ENCODE results near the gene ALDH16A1.

ALDH16A1 gene

DNA sequence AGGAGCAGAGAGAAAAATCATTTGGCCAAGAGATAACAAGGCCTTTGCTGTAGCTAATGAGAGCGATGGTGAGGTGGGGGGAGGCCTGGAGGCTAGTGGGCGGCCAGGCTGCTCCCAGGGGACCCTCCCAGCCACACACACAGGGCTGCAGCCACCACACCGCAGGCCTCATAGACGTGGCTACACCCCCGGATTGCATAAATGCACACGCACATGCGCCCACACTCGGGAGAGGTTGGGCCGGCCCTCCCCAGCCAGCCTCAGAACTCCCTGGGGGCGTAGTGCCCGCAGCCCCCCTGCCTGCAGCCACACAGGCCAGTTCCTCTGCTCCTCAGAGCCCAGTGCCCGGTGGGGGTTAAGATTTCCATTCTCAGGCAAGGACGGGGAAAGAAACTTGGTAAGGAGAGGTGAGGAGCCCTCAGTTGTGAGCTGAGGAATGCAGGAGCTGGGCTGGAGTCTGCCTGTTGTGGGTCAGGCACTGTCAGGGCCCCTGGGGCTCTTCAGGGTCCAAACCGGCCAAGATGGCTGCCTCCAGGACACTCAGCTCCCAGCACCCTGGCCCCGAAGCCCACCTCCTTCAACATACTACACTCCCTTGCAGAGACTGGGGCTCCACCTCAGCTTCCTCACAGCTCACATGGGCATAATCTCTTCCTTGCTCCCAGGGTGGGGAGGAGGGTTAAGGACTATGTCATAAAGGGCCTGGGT lies 37.8 kb upstream of the ALDH16A1 start:
- Histone ChIP-seq H3K27me3 (ENCODE audit: control insufficient read depth in 1 of 2, insufficient read depth in 2 of 2, low read length in 2 of 2) (peaks cover 23 to 42% of the 10 kb centered on the region in 2 donors), H3K27ac (ENCODE audit: low read length) (no peak overlapping the region)

GRCh38 chr19:49415810-49416200 lies 37.2 kb upstream of the ALDH16A1 start:
- H3K4me3 ChIP-seq (ENCODE audit: low read length in 2 of 2): no peak overlapping the region
- no peaks in the 10 kb centered on the region for H3K36me3 ChIP-seq (ENCODE audit: control insufficient read depth in 2 of 2, insufficient read depth in 2 of 2, low read length in 2 of 2)
- H3K9ac ChIP-seq (ENCODE audit: low read length in 2 of 2): no peak overlapping the region
- H3K27ac ChIP-seq (ENCODE audit: low read length): no peak overlapping the region
- H3K4me1 ChIP-seq (ENCODE audit: control insufficient read depth, insufficient read depth, low read length): no peaks in the 10 kb centered on the region
- H3K27me3 ChIP-seq (ENCODE audit: control insufficient read depth in 1 of 2, insufficient read depth in 2 of 2, low read length in 2 of 2): peaks cover 27 to 43% of the 10 kb centered on the region in 2 donors
- no peaks in the 10 kb centered on the region for H3K9me3 ChIP-seq (ENCODE audit: control insufficient read depth in 2 of 2, low read length in 2 of 2)

More for the DNA sequence above, 37.8 kb upstream of the ALDH16A1 start:
- Histone ChIP-seq H3K9me3 (ENCODE audit: control insufficient read depth in 2 of 2, low read length in 2 of 2) (no peaks in the 10 kb centered on the region), H3K36me3 (ENCODE audit: control insufficient read depth in 2 of 2, insufficient read depth in 2 of 2, low read length in 2 of 2) (no peaks in the 10 kb centered on the region), H3K9ac (ENCODE audit: low read length in 2 of 2) (no peak overlapping the region), H3K4me1 (ENCODE audit: control insufficient read depth, insufficient read depth, low read length) (no peaks in the 10 kb centered on the region), H3K4me3 (ENCODE audit: low read length in 2 of 2) (no peak overlapping the region)

GRCh38 chr19:49417088-49417487 lies 35.9 kb upstream of the ALDH16A1 start:
- Histone ChIP-seq H3K4me1 (ENCODE audit: control insufficient read depth, insufficient read depth, low read length) (peaks cover 2% of the 10 kb centered on the region), H3K9ac (ENCODE audit: low read length in 2 of 2) (no peak overlapping the region), H3K4me3 (ENCODE audit: low read length in 2 of 2) (no peak overlapping the region), H3K27me3 (ENCODE audit: control insufficient read depth in 1 of 2, insufficient read depth in 2 of 2, low read length in 2 of 2) (peaks cover 36 to 53% of the 10 kb centered on the region in 2 donors), H3K36me3 (ENCODE audit: control insufficient read depth in 2 of 2, insufficient read depth in 2 of 2, low read length in 2 of 2) (no peaks in the 10 kb centered on the region), H3K9me3 (ENCODE audit: control insufficient read depth in 2 of 2, low read length in 2 of 2) (no peaks in the 10 kb centered on the region), H3K27ac (ENCODE audit: low read length) (no peak overlapping the region)

DNA sequence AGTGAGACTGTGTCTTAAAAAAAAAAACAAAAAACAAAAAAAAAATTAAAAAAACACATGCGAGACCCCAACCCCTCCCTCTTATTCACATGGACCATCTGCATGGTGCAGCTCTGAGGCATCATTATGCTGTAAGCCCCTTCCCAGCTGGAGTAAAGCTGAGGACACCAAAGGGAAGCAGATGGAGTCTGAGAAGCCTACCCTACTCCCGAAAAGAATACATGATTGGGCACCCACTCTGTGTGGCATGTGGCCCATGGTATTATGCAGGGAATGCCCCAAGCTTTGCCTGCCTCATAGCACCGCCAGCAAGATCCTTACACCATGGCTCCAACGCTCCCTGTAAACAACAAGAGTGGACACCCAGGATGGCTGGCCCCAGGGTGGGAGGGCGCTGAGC lies 34.5 kb upstream of the ALDH16A1 start:
- Histone ChIP-seq H3K27me3 (ENCODE audit: control insufficient read depth in 1 of 2, insufficient read depth in 2 of 2, low read length in 2 of 2) (peaks cover 48 to 61% of the 10 kb centered on the region in 2 donors), H3K4me1 (ENCODE audit: control insufficient read depth, insufficient read depth, low read length) (peaks cover 14% of the 10 kb centered on the region), H3K27ac (ENCODE audit: low read length) (no peak overlapping the region)

DNA sequence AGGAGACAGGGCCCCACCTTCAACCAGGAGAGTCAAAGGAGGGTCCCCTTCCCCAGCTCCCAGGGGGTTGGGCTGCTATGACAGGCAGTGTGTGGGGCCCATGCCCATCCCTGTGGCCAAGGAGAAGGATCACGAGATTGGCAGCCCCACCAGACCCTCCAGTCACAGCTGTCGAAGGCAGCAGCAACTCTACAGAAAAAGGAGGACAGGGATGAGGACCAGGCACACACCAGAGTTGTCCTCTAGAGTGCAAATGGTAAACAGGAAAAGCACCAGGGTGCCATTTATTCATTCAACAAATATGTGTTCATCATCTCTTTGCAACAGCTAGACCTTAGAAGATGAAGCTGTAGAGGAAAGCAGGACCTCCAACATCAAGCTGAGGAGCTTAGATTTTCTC lies 33.9 kb upstream of the ALDH16A1 start:
- Histone ChIP-seq H3K27ac (ENCODE audit: low read length) (no peak overlapping the region), H3K27me3 (ENCODE audit: control insufficient read depth in 1 of 2, insufficient read depth in 2 of 2, low read length in 2 of 2) (peaks cover 52 to 65% of the 10 kb centered on the region in 2 donors), H3K36me3 (ENCODE audit: control insufficient read depth in 2 of 2, insufficient read depth in 2 of 2, low read length in 2 of 2) (no peaks in the 10 kb centered on the region), H3K4me3 (ENCODE audit: low read length in 2 of 2) (no peak overlapping the region), H3K9me3 (ENCODE audit: control insufficient read depth in 2 of 2, low read length in 2 of 2) (no peaks in the 10 kb centered on the region), H3K9ac (ENCODE audit: low read length in 2 of 2) (no peak overlapping the region), H3K4me1 (ENCODE audit: control insufficient read depth, insufficient read depth, low read length) (peaks cover 17% of the 10 kb centered on the region)

More for the DNA sequence above, 34.5 kb upstream of the ALDH16A1 start:
- Histone ChIP-seq H3K4me3 (ENCODE audit: low read length in 2 of 2) (no peak overlapping the region), H3K36me3 (ENCODE audit: control insufficient read depth in 2 of 2, insufficient read depth in 2 of 2, low read length in 2 of 2) (no peaks in the 10 kb centered on the region), H3K9ac (ENCODE audit: low read length in 2 of 2) (no peak overlapping the region), H3K9me3 (ENCODE audit: control insufficient read depth in 2 of 2, low read length in 2 of 2) (no peaks in the 10 kb centered on the region)

DNA sequence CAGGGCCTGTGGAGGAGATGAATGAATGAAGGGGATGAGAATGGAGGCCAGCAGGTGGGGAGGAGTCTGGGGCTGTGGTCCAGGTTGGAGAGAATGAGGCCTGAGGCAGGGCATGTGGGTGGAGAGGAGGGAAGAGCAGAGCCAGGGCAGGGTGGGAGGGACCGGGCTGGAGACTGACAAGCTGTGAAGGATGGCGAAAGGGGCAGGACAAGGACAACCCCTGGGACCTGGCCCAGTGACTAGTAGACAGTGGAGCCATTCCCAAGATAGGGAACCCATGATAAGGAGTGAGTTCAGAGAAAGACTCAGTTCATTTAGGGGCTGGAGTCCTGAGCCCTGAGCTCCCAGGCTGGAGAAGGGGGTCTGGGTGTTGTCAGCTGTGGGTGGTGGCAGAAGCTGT lies 32.8 kb upstream of the ALDH16A1 start:
- Histone ChIP-seq H3K36me3 (ENCODE audit: control insufficient read depth in 2 of 2, insufficient read depth in 2 of 2, low read length in 2 of 2) (no peaks in the 10 kb centered on the region), H3K4me1 (ENCODE audit: control insufficient read depth, insufficient read depth, low read length) (peaks cover 17% of the 10 kb centered on the region), H3K4me3 (ENCODE audit: low read length in 2 of 2) (no peak overlapping the region), H3K27ac (ENCODE audit: low read length) (no peak overlapping the region), H3K9ac (ENCODE audit: low read length in 2 of 2) (no peak overlapping the region), H3K9me3 (ENCODE audit: control insufficient read depth in 2 of 2, low read length in 2 of 2) (no peaks in the 10 kb centered on the region), H3K27me3 (ENCODE audit: control insufficient read depth in 1 of 2, insufficient read depth in 2 of 2, low read length in 2 of 2) (peaks cover 57 to 68% of the 10 kb centered on the region in 2 donors)

- no peaks in the 10 kb centered on the region for H3K36me3 ChIP-seq (ENCODE audit: control insufficient read depth in 2 of 2, insufficient read depth in 2 of 2, low read length in 2 of 2)
- no peak overlapping the region for H3K27ac ChIP-seq (ENCODE audit: low read length)
- H3K4me1 ChIP-seq (ENCODE audit: control insufficient read depth, insufficient read depth, low read length): peaks cover 17% of the 10 kb centered on the region
- no peak overlapping the region for H3K4me3 ChIP-seq (ENCODE audit: low read length in 2 of 2)
- peaks cover 68 to 75% of the 10 kb centered on the region in 2 donors for H3K27me3 ChIP-seq (ENCODE audit: control insufficient read depth in 1 of 2, insufficient read depth in 2 of 2, low read length in 2 of 2)
- no peaks in the 10 kb centered on the region for H3K9me3 ChIP-seq (ENCODE audit: control insufficient read depth in 2 of 2, low read length in 2 of 2)
- no peak overlapping the region for H3K9ac ChIP-seq (ENCODE audit: low read length in 2 of 2)
These were observed 31.8 kb upstream of the ALDH16A1 start for GRCh38 chr19:49421039-49421877.

GRCh38 chr19:49421878-49422202 lies 31.2 kb upstream of the ALDH16A1 start:
- no peak overlapping the region for H3K9ac ChIP-seq (ENCODE audit: low read length in 2 of 2)
- H3K27ac ChIP-seq (ENCODE audit: low read length): no peak overlapping the region
- H3K27me3 ChIP-seq (ENCODE audit: control insufficient read depth in 1 of 2, insufficient read depth in 2 of 2, low read length in 2 of 2): peaks cover 74 to 76% of the 10 kb centered on the region in 2 donors
- peaks cover 17% of the 10 kb centered on the region for H3K4me1 ChIP-seq (ENCODE audit: control insufficient read depth, insufficient read depth, low read length)
- no peaks in the 10 kb centered on the region for H3K36me3 ChIP-seq (ENCODE audit: control insufficient read depth in 2 of 2, insufficient read depth in 2 of 2, low read length in 2 of 2)
- H3K4me3 ChIP-seq (ENCODE audit: low read length in 2 of 2): no peak overlapping the region
- H3K9me3 ChIP-seq (ENCODE audit: control insufficient read depth in 2 of 2, low read length in 2 of 2): no peaks in the 10 kb centered on the region

GRCh38 chr19:49422407-49423070 lies 30.5 kb upstream of the ALDH16A1 start:
- Histone ChIP-seq H3K27me3 (ENCODE audit: control insufficient read depth in 1 of 2, insufficient read depth in 2 of 2, low read length in 2 of 2) (peaks cover 76 to 78% of the 10 kb centered on the region in 2 donors), H3K9ac (ENCODE audit: low read length in 2 of 2) (no peak overlapping the region)

GRCh38 chr19:49423071-49423984 lies 29.7 kb upstream of the ALDH16A1 start, which contains the start of gene PTH2:
PTH2 (minus strand) TSS chr19:49423441; CDS start chr19:49423339, 102 bp downstream.
- H3K9ac ChIP-seq (ENCODE audit: low read length in 2 of 2): no peak within 1 kb of the TSS
- H3K27ac ChIP-seq (ENCODE audit: low read length): no peak within 1 kb of the TSS
- peak within 1 kb of the TSS; percentile 31 to 54 for H3K4me3 ChIP-seq (ENCODE audit: low read length in 2 of 2)
- H3K9me3 ChIP-seq (ENCODE audit: control insufficient read depth in 2 of 2, low read length in 2 of 2): no peaks in the 10 kb centered on the region
- H3K4me1 ChIP-seq (ENCODE audit: control insufficient read depth, insufficient read depth, low read length): peaks cover 24% of the 10 kb centered on the region
- H3K36me3 ChIP-seq (ENCODE audit: control insufficient read depth in 2 of 2, insufficient read depth in 2 of 2, low read length in 2 of 2): no peaks in the 10 kb centered on the region
- H3K27me3 ChIP-seq (ENCODE audit: control insufficient read depth in 1 of 2, insufficient read depth in 2 of 2, low read length in 2 of 2): peaks cover 80 to 81% of the 10 kb centered on the region in 2 donors

More at GRCh38 chr19:49422407-49423070, 30.5 kb upstream of the ALDH16A1 start:
- Histone ChIP-seq H3K27ac (ENCODE audit: low read length) (no peak overlapping the region), H3K4me1 (ENCODE audit: control insufficient read depth, insufficient read depth, low read length) (peaks cover 17% of the 10 kb centered on the region), H3K36me3 (ENCODE audit: control insufficient read depth in 2 of 2, insufficient read depth in 2 of 2, low read length in 2 of 2) (no peaks in the 10 kb centered on the region), H3K4me3 (ENCODE audit: low read length in 2 of 2) (peak overlapping the region; percentile 31 to 54), H3K9me3 (ENCODE audit: control insufficient read depth in 2 of 2, low read length in 2 of 2) (no peaks in the 10 kb centered on the region)

All from stomach smooth muscle (tissue), 2 donors.